ENCODE data around the gene RRP1. TPM values are rescaled to one million over a fixed set of nuclear protein-coding genes. Genes with fewer than 3 reads are reported as not detected.

Gene RRP1
- total and polyA plus RNA-seq, 2 of the 13 experiments (the other 11 are each of a cell fraction or from before 2014, with no cell fraction given): 20.1 to 35.1 TPM

GRCh38 chr21:43832648-43833047 lies 43.3 kb downstream of the RRP1 start:
- H3K79me2 ChIP-seq (ENCODE audit: insufficient read depth, low read length): no peaks in the 10 kb centered on the region
- no peak overlapping the region for H3K27ac ChIP-seq (ENCODE audit: extremely low read length, insufficient read depth, low read length)
- H3K4me2 ChIP-seq (ENCODE audit: low read depth, low read length): no peak overlapping the region
- WGBS (ENCODE audit: low lambda C conversion rate): 74% methylated on average over 8 of the region's 10 CpGs
- FAIRE-seq (no peak), DNase-seq (ENCODE audit: low spot score) (no peak), ATAC-seq (no peak)
- H3K9ac ChIP-seq (ENCODE audit: insufficient read depth, low read depth, low read length): no peak overlapping the region
- ChIA-PET POLR2A (no interaction called here), CTCF (ENCODE audit: low intra/inter-chr PET ratio, low total read pairs) (no interaction called here)
- H4K20me1 ChIP-seq (ENCODE audit: insufficient read depth, low read length): no peaks in the 10 kb centered on the region
- intact Hi-C loops (cut with micrococcal nuclease; ENCODE audit: unreplicated experiment) (no loop called here), in situ Hi-C loops (cut with HindIII; ENCODE audit: extremely low pct_ligation_motif_present, low pct_unique_long_range_greater_than_20kb) (loop anchor here (10.0 kb wide), 1 partner anchor 62 kb away; no protein-coding TSS in a partner anchor)
- H3K4me3 ChIP-seq (replicated peaks in 1 of 3; ENCODE audit: insufficient read depth in 1 of 3, low read depth in 2 of 3, low read length in 3 of 3): no peak overlapping the region
- H3K4me1 ChIP-seq (ENCODE audit: insufficient read depth, low read length): peaks cover 34% of the 10 kb centered on the region
- H3K9me3 ChIP-seq (ENCODE audit: low read length): no peaks in the 10 kb centered on the region
- BruUV-seq (replicated peaks): no TSS peak
- H3K36me3 ChIP-seq (replicated peaks in 1 of 2; ENCODE audit: control insufficient read depth in 1 of 2, insufficient read depth in 2 of 2, low read length in 2 of 2): no peaks in the 10 kb centered on the region
- H2AFZ ChIP-seq (ENCODE audit: low read length): no peak overlapping the region
- H3K27me3 ChIP-seq (ENCODE audit: control insufficient read depth in 1 of 2, insufficient read depth in 2 of 2, low read length in 2 of 2): peaks cover 8 to 32% of the 10 kb centered on the region in 2 experiments; a peak in 4 of 5 replicates
- TF ChIP-seq SMAD9 (CRISPR knock-in tag; IDR thresholded peaks at IDR 0.05) (no peak), ZNF3 (CRISPR knock-in tag; IDR thresholded peaks at IDR 0.05) (no peak), ZNF292 (CRISPR knock-in tag; IDR thresholded peaks at IDR 0.05; ENCODE audit: borderline replicate concordance, low read depth) (no peak), DPF2 (CRISPR knock-in tag; IDR thresholded peaks at IDR 0.05; ENCODE audit: borderline replicate concordance, low read depth) (no peak), CSRNP2 (CRISPR knock-in tag; conservative IDR thresholded peaks at IDR 0.05; ENCODE audit: low read depth) (no peak), ZNF205 (CRISPR knock-in tag; IDR thresholded peaks at IDR 0.05) (no peak), MTA1 (CRISPR knock-in tag; IDR thresholded peaks at IDR 0.05; ENCODE audit: borderline replicate concordance) (no peak), BRCA1 (CRISPR knock-in tag; IDR thresholded peaks at IDR 0.05) (no peak), ZNF672 (CRISPR knock-in tag; IDR thresholded peaks at IDR 0.05) (no peak), ZNF407 (CRISPR knock-in tag; IDR thresholded peaks at IDR 0.05; ENCODE audit: not compliant biosample characterization) (no peak)
- TF ChIP-seq, protein P1, sequence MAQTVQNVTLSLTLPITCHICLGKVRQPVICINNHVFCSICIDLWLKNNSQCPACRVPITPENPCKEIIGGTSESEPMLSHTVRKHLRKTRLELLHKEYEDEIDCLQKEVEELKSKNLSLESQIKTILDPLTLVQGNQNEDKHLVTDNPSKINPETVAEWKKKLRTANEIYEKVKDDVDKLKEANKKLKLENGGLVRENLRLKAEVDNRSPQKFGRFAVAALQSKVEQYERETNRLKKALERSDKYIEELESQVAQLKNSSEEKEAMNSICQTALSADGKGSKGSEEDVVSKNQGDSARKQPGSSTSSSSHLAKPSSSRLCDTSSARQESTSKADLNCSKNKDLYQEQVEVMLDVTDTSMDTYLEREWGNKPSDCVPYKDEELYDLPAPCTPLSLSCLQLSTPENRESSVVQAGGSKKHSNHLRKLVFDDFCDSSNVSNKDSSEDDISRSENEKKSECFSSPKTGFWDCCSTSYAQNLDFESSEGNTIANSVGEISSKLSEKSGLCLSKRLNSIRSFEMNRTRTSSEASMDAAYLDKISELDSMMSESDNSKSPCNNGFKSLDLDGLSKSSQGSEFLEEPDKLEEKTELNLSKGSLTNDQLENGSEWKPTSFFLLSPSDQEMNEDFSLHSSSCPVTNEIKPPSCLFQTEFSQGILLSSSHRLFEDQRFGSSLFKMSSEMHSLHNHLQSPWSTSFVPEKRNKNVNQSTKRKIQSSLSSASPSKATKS (CRISPR knock-in tag; IDR thresholded peaks at IDR 0.05): no peak
